Caco-2 (cell line): ENCODE results near the gene KCNQ5. TPM values are rescaled to one million over a fixed set of nuclear protein-coding genes. Genes with fewer than 3 reads are reported as not detected.

ENCODE experiments used
- BruUV-seq: library from RNA; stranded (reverse); fragments of 400-500 nt; replicated peaks from 2 replicates; lab custom pipeline; 2021; lab: Mats Ljungman, UMichigan
- CTCF ChIA-PET: fragments of 300-600 bp; sonication (Branson Sonifier 250); formaldehyde crosslinking; loops from one replicate; lab custom pipeline; 2022; ENCODE audit warnings: antibody characterized with exemption; lab: Charles Lee
- POLR2A ChIA-PET: fragments of 300-600 bp; sonication (Branson Sonifier 250); formaldehyde crosslinking; loops from one replicate; lab custom pipeline; 2022; ENCODE audit warnings: antibody characterized with exemption; lab: Charles Lee
- DNase-seq, 2 experiments: peaks; one replicate each; pipeline versions ENCODE4 v3.0.0 to v3.0.0-alpha.2; 2020 to 2022
- H3K27me3 ChIP-seq: replicated peaks from 2 replicates; pipeline ENCODE4 v1.6.0; 2011; ENCODE audit warnings: low read length; ENCODE audit not compliant: control insufficient read depth, insufficient read depth
- H3K36me3 ChIP-seq: 2 replicates; pipeline ENCODE4 v1.5.1; 2011; ENCODE audit warnings: low read length; ENCODE audit not compliant: control insufficient read depth, insufficient read depth
- H3K4me1 ChIP-seq: fragments of 250-450 bp; sonication (Bioruptor Pico); 2 replicates; pipeline ENCODE4 v1.5.1; 2020; ENCODE audit warnings: mild to moderate bottlenecking
- H3K4me3 ChIP-seq: 2 replicates; pipeline ENCODE4 v1.5.1; 2011; ENCODE audit warnings: low read depth, mild to moderate bottlenecking, control low read depth, low read length
- H3K9me3 ChIP-seq: fragments of 250-450 bp; sonication (Bioruptor Pico); 2 replicates; pipeline ENCODE4 v1.5.1; 2020; ENCODE audit warnings: mild to moderate bottlenecking, moderate library complexity
- H3K27ac Mint-ChIP-seq: one replicate; pipeline ENCODE4 v1.8.0; 2022; ENCODE audit warnings: mixed read lengths; ENCODE audit not compliant: unreplicated experiment
- H3K27me3 Mint-ChIP-seq: one replicate; pipeline ENCODE4 v1.8.0; 2022; ENCODE audit warnings: mixed read lengths; ENCODE audit not compliant: insufficient read depth, unreplicated experiment
- H3K36me3 Mint-ChIP-seq: one replicate; pipeline ENCODE4 v1.8.0; 2022; ENCODE audit warnings: mild to moderate bottlenecking, mixed read lengths; ENCODE audit not compliant: insufficient read depth, unreplicated experiment
- H3K4me1 Mint-ChIP-seq: one replicate; pipeline ENCODE4 v1.8.0; 2022; ENCODE audit warnings: low read depth, mixed read lengths; ENCODE audit not compliant: unreplicated experiment
- H3K4me3 Mint-ChIP-seq: one replicate; pipeline ENCODE4 v1.8.0; 2022; ENCODE audit warnings: mild to moderate bottlenecking, moderate library complexity, mixed read lengths; ENCODE audit not compliant: unreplicated experiment
- H3K9me3 Mint-ChIP-seq: one replicate; pipeline ENCODE4 v1.8.0; 2022; ENCODE audit warnings: mixed read lengths; ENCODE audit not compliant: unreplicated experiment
- intact Hi-C: fragments of 100-400 bp; cut with micrococcal nuclease; formaldehyde crosslinking; loops from one replicate; pipeline ENCODE4 v1.10.0; 2022; ENCODE audit not compliant: unreplicated experiment
- total RNA-seq: library from RNA; stranded (reverse); gene quantifications from 2 replicates; pipeline ENCODE4 v1.2.3, GENCODE V29; 2022
- TF ChIP-seq, protein P1 (sequence below), 2 experiments: fragments of 200-600 bp in 1 of 2; IDR thresholded peaks; 1 replicate in 1 of 2; 2 replicates in 1 of 2; pipeline versions ENCODE4 v1.5.1 to v1.8.0; 2011 to 2022; ENCODE audit warnings: antibody characterized with exemption in 1 of 2, control low read depth in 1 of 2, inconsistent platforms in 1 of 2, low read depth in 1 of 2, low read length in 1 of 2, mild to moderate bottlenecking in 1 of 2, moderate library complexity in 1 of 2; ENCODE audit not compliant: insufficient read depth in 1 of 2, severe bottlenecking in 1 of 2, unreplicated experiment in 1 of 2

KCNQ5 gene
- total RNA-seq, 1 experiment from 2014 or later: 0.20 TPM

DNA sequence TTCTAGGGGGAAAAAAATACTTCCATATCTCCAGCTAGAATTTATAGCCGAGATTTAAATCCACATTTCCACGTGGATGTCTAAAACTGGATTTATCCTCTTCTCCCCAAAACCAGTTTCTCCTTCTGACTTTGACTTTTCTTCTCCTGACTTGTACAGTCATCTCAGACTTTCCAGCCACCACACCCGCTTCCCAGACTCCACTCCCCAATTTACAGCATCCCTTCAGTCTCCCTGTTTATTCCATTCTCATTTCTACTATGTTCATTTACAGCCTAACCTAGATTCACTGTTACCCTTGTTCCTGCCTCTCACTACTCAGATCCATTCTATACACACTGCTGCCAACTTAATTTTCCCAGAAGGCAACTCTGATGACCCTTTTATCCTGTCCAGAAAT, 378.6 kb downstream of the KCNQ5 start:
- H3K27me3 ChIP-seq: no peaks in the 10 kb centered on the region
- no peaks in the 10 kb centered on the region for H3K9me3 Mint-ChIP-seq
- H3K4me3 ChIP-seq: no peak overlapping the region
- no peak overlapping the region for H3K4me3 Mint-ChIP-seq
- intact Hi-C loops: no loop called here
- no peaks in the 10 kb centered on the region for H3K36me3 Mint-ChIP-seq
- CTCF ChIA-PET: no interaction called here
- no peak for DNase-seq
- no peaks in the 10 kb centered on the region for H3K9me3 ChIP-seq
- POLR2A ChIA-PET: no interaction called here
- no peak overlapping the region for H3K27ac Mint-ChIP-seq
- no peaks in the 10 kb centered on the region for H3K36me3 ChIP-seq
- TF ChIP-seq, protein P1, sequence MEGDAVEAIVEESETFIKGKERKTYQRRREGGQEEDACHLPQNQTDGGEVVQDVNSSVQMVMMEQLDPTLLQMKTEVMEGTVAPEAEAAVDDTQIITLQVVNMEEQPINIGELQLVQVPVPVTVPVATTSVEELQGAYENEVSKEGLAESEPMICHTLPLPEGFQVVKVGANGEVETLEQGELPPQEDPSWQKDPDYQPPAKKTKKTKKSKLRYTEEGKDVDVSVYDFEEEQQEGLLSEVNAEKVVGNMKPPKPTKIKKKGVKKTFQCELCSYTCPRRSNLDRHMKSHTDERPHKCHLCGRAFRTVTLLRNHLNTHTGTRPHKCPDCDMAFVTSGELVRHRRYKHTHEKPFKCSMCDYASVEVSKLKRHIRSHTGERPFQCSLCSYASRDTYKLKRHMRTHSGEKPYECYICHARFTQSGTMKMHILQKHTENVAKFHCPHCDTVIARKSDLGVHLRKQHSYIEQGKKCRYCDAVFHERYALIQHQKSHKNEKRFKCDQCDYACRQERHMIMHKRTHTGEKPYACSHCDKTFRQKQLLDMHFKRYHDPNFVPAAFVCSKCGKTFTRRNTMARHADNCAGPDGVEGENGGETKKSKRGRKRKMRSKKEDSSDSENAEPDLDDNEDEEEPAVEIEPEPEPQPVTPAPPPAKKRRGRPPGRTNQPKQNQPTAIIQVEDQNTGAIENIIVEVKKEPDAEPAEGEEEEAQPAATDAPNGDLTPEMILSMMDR (IDR thresholded peaks at IDR 0.05; ENCODE audit: insufficient read depth in 1 of 2, low read depth in 1 of 2, low read length in 1 of 2, severe bottlenecking in 1 of 2, unreplicated experiment in 1 of 2): no peak
- peaks cover 3% of the 10 kb centered on the region for H3K27me3 Mint-ChIP-seq
- H3K4me1 Mint-ChIP-seq: no peaks in the 10 kb centered on the region
- no TSS peak for BruUV-seq
- H3K4me1 ChIP-seq: no peaks in the 10 kb centered on the region

DNA sequence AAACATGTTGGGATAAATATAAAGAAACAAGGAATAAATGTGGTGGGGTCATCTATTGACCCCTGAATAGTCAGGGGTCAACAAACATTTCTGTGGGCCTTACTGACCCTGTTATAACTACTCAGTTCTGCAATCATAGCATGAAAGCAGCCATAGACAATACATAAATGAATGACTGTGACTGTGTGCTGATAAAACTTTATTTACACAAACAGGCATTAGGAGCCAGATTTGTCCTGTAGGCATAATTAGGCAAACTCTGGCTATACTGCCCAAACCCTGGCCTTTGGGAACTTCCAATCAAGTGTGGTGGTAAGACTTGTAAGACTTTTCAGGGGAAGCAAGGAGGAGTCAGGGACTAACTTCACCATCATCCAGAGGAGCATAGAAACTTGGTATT, 380.7 kb downstream of the KCNQ5 start:
- H3K9me3 ChIP-seq: no peaks in the 10 kb centered on the region
- BruUV-seq: no TSS peak
- POLR2A ChIA-PET: no interaction called here
- Mint-ChIP-seq H3K9me3 (no peaks in the 10 kb centered on the region), H3K4me3 (no peak overlapping the region), H3K4me1 (no peaks in the 10 kb centered on the region), H3K36me3 (no peaks in the 10 kb centered on the region), H3K27ac (no peak overlapping the region), H3K27me3 (peaks cover 9% of the 10 kb centered on the region)
- H3K4me1 ChIP-seq: no peaks in the 10 kb centered on the region
- H3K27me3 ChIP-seq: no peaks in the 10 kb centered on the region
- intact Hi-C loops: no loop called here
- no peak overlapping the region for H3K4me3 ChIP-seq
- CTCF ChIA-PET: no interaction called here
- no peaks in the 10 kb centered on the region for H3K36me3 ChIP-seq
- DNase-seq: no peak
- TF ChIP-seq, protein P1 (IDR thresholded peaks at IDR 0.05; ENCODE audit: insufficient read depth in 1 of 2, low read depth in 1 of 2, low read length in 1 of 2, severe bottlenecking in 1 of 2, unreplicated experiment in 1 of 2): no peak

DNA sequence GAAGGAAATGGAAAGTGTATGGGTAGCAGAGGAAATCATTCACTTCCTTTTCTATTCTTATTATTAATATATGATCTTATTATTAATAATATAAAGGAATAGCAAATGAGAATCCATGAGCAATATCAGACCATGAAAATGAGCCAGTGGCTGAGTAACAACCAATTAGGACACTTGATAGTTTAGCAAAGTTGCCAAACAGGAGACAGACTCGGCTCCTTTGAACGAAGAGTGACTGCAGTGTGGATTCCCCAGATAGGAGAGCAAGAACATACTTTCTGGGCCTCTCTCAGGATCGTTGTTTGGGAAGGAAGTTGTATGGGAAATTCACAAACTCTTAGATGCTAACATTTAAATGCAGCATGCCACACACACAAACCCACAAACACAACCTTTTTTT, 381.4 kb downstream of the KCNQ5 start:
- ChIA-PET CTCF (no interaction called here), POLR2A (no interaction called here)
- Mint-ChIP-seq H3K36me3 (no peaks in the 10 kb centered on the region), H3K27me3 (peaks cover 14% of the 10 kb centered on the region), H3K9me3 (no peaks in the 10 kb centered on the region), H3K27ac (no peak overlapping the region), H3K4me1 (no peaks in the 10 kb centered on the region), H3K4me3 (no peak overlapping the region)
- Histone ChIP-seq H3K4me1 (no peaks in the 10 kb centered on the region), H3K9me3 (no peaks in the 10 kb centered on the region), H3K4me3 (no peak overlapping the region), H3K27me3 (no peaks in the 10 kb centered on the region), H3K36me3 (no peaks in the 10 kb centered on the region)
- intact Hi-C loops: no loop called here
- no peak for DNase-seq
- TF ChIP-seq, protein P1 (IDR thresholded peaks at IDR 0.05; ENCODE audit: insufficient read depth in 1 of 2, low read depth in 1 of 2, low read length in 1 of 2, severe bottlenecking in 1 of 2, unreplicated experiment in 1 of 2): no peak
- no TSS peak for BruUV-seq
